NK-92 treated with Interleukin-12 subunit alpha and Interleukin-12 subunit beta, amount 100 ng/mL, for 24 hours (cell line): Measurements from ENCODE around the gene LONRF2.

Source experiments
- DNase-seq: peaks from one replicate; lab custom pipeline; 2025; lab: John Stamatoyannopoulos, UW

The LONRF2 gene

GRCh38 chr2:100301881-100302584, 20.3 kb downstream of the LONRF2 start:
- DNase-seq = no peak

GRCh38 chr2:100299548-100299947, 22.8 kb downstream of the LONRF2 start:
- no peak for DNase-seq

DNA sequence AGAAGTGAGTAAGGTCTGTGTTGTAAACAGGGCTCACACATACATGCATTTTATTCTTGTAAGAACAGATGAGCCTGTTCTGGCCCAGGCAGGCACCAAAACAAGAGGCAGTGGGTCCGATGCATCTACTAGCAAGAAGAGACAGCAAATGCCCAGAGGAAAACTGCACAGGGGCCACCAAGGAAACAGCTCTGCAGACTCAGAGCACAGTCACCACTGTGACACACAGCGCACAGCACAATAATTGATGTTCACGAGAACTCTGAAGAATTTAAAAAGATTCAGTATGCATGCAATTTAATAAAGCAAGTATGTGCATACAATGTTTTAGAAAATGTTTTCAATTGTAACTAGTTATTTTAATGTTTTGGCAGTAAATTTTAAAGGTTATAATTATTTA, 24.8 kb downstream of the LONRF2 start:
- no peak for DNase-seq

GRCh38 chr2:100294162-100294497, 28.2 kb downstream of the LONRF2 start:
- DNase-seq = no peak

- DNase-seq = no peak
These were observed 28.8 kb downstream of the LONRF2 start for GRCh38 chr2:100293341-100294161.

- peak; percentile 70 for DNase-seq
These were observed 30.2 kb downstream of the LONRF2 start for GRCh38 chr2:100292022-100292580.

- peak; percentile 73 for DNase-seq
These were observed 30.9 kb downstream of the LONRF2 start for GRCh38 chr2:100291152-100291970.

DNA sequence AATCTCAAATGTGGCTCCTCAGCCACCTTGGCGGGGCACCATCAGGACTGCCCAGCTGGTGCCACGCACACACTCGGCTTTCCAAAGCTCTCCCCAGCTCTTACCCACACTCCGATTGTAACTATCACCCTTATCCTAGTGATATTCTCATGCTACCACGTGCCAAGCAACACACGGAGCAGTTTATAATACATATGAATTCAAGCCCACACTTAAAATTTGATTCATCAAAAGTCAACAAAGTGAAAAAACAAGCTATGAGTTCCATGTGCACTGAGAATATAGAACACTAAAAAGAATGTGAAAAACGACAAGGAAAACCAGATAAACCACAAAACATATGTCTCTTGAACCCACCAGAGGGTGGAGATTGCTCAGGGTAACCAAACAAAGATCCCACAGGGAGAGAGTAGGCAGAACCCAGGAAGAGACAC, 31.6 kb downstream of the LONRF2 start:
- DNase-seq = no peak

- DNase-seq = no peak
These were observed 33.3 kb downstream of the LONRF2 start for GRCh38 chr2:100289020-100289419.

DNA sequence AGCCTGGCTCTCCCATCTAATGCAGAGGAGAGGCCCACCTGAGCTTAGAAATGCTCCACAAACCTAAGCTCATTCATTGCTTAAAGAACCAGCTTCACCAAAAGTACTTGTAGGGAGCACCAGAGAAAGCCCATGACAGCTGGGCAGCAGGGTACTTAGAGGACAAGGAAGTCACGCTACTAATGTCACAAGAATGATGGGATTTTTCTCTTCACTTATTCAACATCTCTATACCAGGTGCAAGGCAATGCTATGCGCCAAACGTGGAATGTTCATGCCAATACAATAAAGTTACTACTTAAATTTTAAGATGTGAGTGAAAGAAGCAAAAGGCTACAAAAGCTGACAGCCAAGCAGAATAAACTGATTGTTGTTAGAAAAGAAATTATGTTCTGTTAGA, 36.0 kb downstream of the LONRF2 start:
- no peak for DNase-seq

- no peak for DNase-seq
These were observed 36.6 kb downstream of the LONRF2 start for GRCh38 chr2:100285691-100286090.

DNA sequence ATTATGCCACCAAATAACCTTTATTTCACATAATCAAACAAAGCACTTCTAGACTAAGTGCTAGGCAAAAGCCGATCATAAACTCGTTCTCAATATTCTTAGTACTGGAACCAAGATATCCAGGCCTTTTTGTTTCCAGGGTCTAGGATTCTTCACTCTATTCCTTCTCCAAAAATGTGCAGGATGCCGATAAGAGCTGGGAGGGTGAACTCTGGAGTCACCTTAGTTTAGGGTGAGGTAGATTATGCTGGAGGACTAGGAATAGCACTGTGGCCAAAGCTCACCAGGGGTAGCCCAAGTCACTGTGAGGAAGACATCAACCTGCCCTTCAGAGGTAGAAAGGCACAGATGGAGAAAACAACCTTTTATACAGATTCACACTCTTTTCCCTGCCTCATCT, 37.3 kb downstream of the LONRF2 start:
- no peak for DNase-seq

- no peak for DNase-seq
These were observed 38.4 kb downstream of the LONRF2 start for GRCh38 chr2:100283724-100284501.

DNA sequence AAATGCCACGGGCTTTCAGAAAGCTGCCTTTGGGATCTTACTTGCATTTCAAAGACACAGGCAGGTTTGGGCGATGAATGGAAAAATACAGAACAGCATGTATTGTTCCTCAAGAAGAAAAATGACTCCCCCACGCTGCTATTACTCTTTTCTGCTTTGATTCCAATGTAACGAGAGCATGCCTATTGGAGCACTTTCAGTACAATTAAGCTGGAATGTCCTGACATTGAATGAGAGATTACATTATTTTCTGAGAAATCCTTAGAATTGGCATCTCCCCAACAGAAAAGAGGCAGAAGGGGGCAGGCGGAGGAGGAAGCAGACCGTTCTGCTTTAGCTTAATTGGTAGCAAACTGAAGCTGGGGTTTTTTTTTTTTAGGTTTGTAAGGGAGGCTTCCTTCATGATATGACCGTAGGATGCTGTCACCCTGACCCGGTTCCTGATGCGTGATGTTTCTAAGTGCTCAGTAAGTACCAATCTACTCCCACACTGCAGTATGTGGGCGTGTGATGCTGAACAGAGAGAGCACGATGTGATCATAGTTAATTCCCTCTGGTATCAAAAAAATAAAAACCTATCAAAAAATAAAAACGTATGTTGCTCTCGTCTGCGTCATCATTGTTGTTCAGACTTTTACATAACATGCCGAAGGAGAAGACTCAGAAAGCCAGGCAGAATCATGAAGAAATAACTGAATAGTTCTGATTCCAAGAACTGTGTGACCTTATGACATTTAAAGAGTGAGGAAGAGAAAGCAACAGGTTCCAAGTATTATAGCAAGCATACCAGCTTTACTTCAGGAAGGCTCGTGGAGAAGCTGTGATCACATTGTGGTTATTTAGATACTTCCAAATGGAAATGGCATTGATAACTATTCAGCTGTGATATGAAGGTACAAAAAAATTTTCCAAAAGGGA, 40.5 kb downstream of the LONRF2 start:
- no peak for DNase-seq

- DNase-seq = no peak
These were observed 42.4 kb downstream of the LONRF2 start for GRCh38 chr2:100279586-100280534.

DNA sequence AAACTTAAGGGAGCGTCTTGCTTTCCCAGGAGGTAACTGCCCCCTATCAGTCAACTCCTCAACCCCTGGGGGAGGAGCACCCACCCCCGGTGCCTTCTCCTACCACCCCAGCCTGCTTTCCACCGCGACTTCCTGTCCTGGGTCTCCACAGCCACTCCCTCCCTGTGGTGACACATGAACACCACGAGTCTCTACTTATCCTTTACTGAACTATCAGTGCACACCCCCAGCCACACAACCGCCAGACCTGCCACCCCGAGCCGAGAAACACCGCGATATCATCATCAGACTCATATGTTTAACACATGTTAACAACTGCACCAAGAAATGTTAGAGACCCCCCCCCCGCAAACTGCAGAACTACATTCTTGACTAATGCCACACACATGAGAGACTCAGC, 43.3 kb downstream of the LONRF2 start:
- peak; percentile 13 for DNase-seq

DNA sequence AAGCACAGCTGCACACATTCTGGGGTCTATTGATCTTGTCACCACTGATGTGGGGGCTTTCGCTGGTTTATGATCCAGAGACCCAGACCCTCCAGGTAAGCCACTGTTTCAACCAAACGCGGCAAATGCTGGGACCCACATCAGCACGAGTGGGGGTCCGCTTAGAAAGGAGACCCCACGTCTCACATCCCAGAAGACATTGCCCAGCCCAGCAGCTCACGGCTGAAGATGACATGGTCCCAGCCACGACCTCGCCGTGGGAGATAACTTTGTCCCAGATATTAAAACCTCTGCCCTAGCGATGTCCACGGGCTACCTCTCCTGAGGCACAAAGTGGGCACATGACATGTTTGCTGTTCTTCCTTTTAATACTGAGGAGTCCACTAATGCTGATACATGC, 43.8 kb downstream of the LONRF2 start:
- DNase-seq = no peak

DNA sequence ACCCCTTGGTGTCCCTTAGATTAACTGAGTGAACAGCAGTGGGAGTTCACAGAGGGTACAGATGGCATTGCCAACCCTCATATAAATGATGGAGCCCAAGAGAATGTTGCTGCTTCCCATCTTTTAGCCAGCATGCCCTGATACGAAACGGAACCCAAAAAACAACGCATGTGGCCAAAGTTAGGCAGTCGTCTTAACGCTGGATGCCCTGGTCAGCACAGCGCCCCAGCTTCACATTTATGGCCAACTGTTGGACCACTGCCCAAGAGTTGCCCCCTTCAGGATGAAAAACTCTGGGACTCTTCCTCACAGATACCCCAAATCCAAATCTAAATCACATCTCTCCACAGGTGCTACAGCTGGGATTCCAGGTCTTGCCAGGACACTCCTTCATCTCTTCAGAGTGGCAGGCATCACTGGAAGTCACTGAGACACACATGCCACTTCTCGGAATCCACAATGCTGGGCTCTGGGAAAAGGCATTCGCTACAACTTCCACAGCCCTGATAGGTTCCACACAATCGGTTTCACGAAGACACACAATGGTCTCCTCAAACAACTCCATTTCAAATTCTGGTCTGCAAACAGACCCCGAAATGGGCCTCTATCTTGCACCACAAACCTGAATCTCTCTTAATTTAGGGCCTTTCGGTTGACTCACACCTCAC, 44.6 kb downstream of the LONRF2 start:
- no peak for DNase-seq

GRCh38 chr2:100276716-100277115, 45.6 kb downstream of the LONRF2 start:
- DNase-seq = no peak
